ENCODE data around the gene ROCK2.

DNA sequence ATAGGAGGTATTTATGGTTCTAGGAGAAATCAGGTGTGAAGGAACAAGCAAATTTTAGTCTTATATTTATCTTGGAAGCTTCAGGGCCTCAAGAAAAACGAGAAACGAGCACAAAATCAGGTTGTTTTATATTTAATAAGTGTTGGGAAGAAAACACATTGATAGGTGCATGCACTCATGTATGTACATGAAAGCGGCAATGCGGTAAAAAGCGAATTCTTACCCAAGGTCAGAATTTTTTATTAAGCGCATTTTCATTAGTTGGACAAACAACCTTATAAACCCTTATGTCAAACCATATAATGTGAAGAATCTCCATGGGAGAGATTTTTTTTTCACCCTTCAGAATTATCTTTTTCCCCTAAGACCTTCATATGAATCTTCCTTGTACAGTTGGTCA lies 163.8 kb downstream of the ROCK2 start:
- TF ChIP-seq, protein P1, sequence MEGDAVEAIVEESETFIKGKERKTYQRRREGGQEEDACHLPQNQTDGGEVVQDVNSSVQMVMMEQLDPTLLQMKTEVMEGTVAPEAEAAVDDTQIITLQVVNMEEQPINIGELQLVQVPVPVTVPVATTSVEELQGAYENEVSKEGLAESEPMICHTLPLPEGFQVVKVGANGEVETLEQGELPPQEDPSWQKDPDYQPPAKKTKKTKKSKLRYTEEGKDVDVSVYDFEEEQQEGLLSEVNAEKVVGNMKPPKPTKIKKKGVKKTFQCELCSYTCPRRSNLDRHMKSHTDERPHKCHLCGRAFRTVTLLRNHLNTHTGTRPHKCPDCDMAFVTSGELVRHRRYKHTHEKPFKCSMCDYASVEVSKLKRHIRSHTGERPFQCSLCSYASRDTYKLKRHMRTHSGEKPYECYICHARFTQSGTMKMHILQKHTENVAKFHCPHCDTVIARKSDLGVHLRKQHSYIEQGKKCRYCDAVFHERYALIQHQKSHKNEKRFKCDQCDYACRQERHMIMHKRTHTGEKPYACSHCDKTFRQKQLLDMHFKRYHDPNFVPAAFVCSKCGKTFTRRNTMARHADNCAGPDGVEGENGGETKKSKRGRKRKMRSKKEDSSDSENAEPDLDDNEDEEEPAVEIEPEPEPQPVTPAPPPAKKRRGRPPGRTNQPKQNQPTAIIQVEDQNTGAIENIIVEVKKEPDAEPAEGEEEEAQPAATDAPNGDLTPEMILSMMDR (conservative IDR thresholded peaks at IDR 0.05; ENCODE audit: low read length): no peak
- TF ChIP-seq EZH2phosphoT487 (IDR thresholded peaks at IDR 0.05; ENCODE audit: borderline replicate concordance): no peak

Measured in Loucy (cell line).